ENCODE results near the gene UBE2N. TPM values are rescaled to one million over a fixed set of nuclear protein-coding genes. Genes with fewer than 3 reads are reported as not detected.

Gene UBE2N
- total and polyA plus RNA-seq, 2 experiments from 2014 or later = 154 to 385 TPM

- Mint-ChIP-seq H3K4me3 (no peak overlapping the region), H3K9me3 (no peaks in the 10 kb centered on the region), H3K36me3 (ENCODE audit: low read depth) (peaks cover 2% of the 10 kb centered on the region; the same call in 1 of the 3 replicates), H3K27ac (no peak overlapping the region), H3K4me1 (peaks cover 33% of the 10 kb centered on the region), H3K27me3 (ENCODE audit: insufficient read depth, low read depth, poor library complexity) (peaks cover 2% of the 10 kb centered on the region)
- TF ChIP-seq NANOG (IDR thresholded peaks at IDR 0.05; ENCODE audit: borderline replicate concordance) (no peak), EZH2 (IDR thresholded peaks at IDR 0.05; ENCODE audit: low read depth, unreplicated experiment) (no peak), ZNF331 (CRISPR knock-in tag; IDR thresholded peaks at IDR 0.05; ENCODE audit: low read depth) (no peak), CTCF (conservative IDR thresholded peaks at IDR 0.05; ENCODE audit: low read depth in 2 of 2) (no peak), REST (IDR thresholded peaks at IDR 0.05; ENCODE audit: unreplicated experiment) (no peak), CREB1 (CRISPR knock-in tag; IDR thresholded peaks at IDR 0.05; ENCODE audit: low read depth) (no peak), ETS1 (IDR thresholded peaks at IDR 0.05) (no peak), STAT1 (IDR thresholded peaks at IDR 0.05; ENCODE audit: unreplicated experiment) (no peak), JUNB (IDR thresholded peaks at IDR 0.05; ENCODE audit: unreplicated experiment) (no peak), ZNF462 (CRISPR knock-in tag; IDR thresholded peaks at IDR 0.05) (no peak)
- Histone ChIP-seq H3K27me3 (ENCODE audit: insufficient read depth) (no peaks in the 10 kb centered on the region), H3F3A (replicated peaks; ENCODE audit: low read depth) (no peaks in the 10 kb centered on the region), H3K4me1 (ENCODE audit: insufficient read depth) (peaks cover 20% of the 10 kb centered on the region), H3K4me2 (no peak overlapping the region), H3K4me3 (no peak overlapping the region), H3K27ac (ENCODE audit: low read depth) (no peak overlapping the region), H3K9me2 (ENCODE audit: insufficient read depth) (no peaks in the 10 kb centered on the region), H4K20me1 (replicated peaks; ENCODE audit: insufficient read depth) (peaks cover 97% of the 10 kb centered on the region), H3K36me3 (ENCODE audit: insufficient read depth) (no peaks in the 10 kb centered on the region), H2AFZ (no peak overlapping the region), H3K79me2 (replicated peaks; ENCODE audit: insufficient read depth) (peaks cover 100% of the 10 kb centered on the region)
- DNase-seq (ENCODE audit: low spot score) (no peak), ATAC-seq (no peak)
Observed at GRCh38 chr12:93430280-93430679, 11.5 kb downstream of the UBE2N start.

All from GM23338 (cell line).